CD4-positive, alpha-beta T cell treated with Interferon alpha-2 for 1 hour (primary cell): ENCODE data around the gene SERTM2.
A peak's percentile ranks its signal among the peaks of the same experiment; 100 is the strongest.
"Not testable (repeated sequence)": the region's sequence is repeated elsewhere in the genome, so short reads cannot be mapped to it uniquely, and the experiment has no call there.

Source experiments
- DNase-seq, 2 donors: peaks; one replicate each; pipeline ENCODE4 v3.0.0-alpha.2; 2020 to 2022

The SERTM2 gene

GRCh38 chrX:111511477-111511876 lies at the start of gene SERTM2:
TSS of gene SERTM2 (plus strand) at chrX:111511645. CDS start at chrX:111518858, 7,213 bp downstream.
- peak in 1 of 2 donors; percentile 2 for DNase-seq

DNA sequence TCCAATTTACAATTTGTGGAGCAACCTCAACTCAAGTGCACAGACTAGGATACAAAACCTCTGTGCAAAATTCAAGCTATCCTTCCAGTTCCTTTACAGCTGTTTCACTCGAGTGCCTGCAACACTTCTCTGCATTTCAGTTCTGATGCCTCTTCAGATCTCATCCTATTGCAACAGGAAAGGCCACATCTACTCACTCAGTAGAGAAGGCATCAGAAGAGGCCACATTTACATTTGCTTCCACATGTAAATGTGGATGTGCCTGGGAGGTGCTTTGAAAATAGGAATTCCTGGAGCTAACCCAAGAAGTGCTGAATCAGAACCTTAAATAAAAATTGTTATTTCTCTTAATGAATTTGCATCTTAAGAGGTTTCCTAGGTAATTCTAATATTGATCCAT lies 45.8 kb upstream of the SERTM2 start:
- DNase-seq, result no peak

DNA sequence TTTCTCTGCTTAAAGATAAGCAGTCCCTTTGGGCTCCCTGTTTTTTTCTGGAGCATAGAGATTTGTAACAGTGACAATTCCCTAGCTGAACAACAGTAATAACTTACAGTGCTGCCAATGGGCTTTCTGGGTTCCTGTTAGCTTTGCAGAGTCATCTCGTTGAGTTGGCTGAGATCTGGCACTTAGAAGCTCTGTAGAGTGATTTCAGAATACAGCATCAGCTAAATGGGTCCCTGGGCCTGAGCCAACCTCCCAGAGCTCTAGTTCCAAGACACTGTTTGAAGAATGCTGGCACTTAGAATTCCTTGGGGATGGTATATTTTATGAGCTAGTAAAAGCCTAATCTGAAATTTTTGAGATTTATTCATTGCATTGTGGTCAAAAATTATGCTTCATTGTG lies 43.5 kb upstream of the SERTM2 start:
- no peak for DNase-seq

DNA sequence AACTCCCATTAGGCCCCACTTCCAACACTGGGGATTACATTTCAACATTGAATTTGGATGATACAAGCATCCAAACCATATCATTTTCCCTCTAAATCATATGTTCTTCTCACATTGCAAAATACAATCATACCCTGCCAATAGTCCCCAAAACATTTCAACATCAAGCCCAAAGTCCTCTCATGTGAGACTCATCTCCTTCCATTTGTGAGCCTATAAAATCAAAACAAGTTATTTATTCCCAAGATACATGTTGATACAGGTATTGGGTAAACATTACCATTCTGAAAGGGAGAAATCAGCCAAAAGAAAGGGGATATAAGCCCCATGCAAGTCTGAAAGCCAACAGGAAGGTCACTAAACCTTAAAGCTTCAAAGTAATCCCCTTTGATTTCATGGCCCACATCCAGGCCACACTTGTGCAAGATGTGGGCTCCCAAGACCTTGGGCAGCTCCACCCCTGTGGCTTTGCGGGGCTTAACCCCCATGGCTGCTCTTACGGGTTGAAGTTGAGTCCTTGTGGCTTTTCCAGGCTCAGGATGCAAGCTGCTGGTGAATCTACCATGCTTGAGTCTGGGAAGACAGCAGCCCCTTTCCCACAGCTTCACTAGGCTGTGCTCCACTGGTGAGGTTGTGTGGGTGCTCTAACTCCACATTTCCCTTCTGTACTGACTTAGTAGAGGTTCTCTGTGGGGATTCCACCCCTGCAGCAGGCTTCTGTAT lies 40.6 kb upstream of the SERTM2 start:
- DNase-seq, result no peak

DNA sequence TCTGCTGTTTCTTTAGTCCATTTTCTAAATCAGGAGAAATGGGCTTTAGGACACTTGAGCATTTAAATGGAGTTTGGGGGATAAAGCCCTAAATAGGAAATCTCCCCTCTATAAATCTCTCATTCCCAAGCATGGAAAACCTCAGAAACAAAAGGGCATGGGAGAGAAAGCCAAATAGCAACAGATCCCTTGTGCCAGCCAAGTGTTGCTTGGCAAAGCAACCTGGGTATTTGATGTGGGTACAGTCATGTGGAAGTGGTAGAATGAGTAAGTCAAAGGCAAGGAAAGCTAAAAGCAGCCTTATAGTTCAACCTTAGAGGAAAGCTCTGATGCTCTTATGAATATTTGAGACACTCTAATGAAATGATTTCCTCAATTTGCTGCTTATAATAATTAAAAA lies 29.5 kb upstream of the SERTM2 start:
- no peak for DNase-seq

- DNase-seq, result no peak
Measured at GRCh38 chrX:111483135-111483534, 28.3 kb upstream of the SERTM2 start.

- no peak for DNase-seq
Measured at GRCh38 chrX:111483881-111484280, 27.6 kb upstream of the SERTM2 start.

- DNase-seq, result no peak
Measured at GRCh38 chrX:111490688-111491087, 20.8 kb upstream of the SERTM2 start.

DNA sequence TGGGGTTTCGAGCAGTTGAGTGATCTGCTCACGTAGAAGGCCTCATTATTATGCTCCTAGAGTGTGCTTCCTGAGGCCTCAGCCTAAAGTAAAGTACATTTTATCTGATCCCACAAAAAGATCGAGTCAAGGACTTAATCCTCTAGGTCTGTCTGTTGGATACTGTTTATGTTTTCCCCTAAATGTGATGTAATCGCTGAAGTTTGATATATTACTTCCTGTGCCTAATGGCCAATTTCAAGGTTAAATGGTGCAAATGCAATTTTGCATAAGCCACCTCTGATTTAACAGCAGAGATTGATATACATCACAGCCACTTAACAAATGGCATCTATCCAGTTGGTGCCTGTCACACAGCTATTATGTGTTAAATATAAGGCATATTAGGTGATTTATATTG lies 19.4 kb upstream of the SERTM2 start:
- no peak for DNase-seq

- no peak for DNase-seq
Measured at GRCh38 chrX:111498538-111499103, 12.8 kb upstream of the SERTM2 start.

- no peak for DNase-seq
Measured at GRCh38 chrX:111503485-111503993, 7.9 kb upstream of the SERTM2 start.

- peak in 1 of 2 donors; percentile 0 for DNase-seq
Measured at GRCh38 chrX:111504941-111505340, 6.5 kb upstream of the SERTM2 start.

DNA sequence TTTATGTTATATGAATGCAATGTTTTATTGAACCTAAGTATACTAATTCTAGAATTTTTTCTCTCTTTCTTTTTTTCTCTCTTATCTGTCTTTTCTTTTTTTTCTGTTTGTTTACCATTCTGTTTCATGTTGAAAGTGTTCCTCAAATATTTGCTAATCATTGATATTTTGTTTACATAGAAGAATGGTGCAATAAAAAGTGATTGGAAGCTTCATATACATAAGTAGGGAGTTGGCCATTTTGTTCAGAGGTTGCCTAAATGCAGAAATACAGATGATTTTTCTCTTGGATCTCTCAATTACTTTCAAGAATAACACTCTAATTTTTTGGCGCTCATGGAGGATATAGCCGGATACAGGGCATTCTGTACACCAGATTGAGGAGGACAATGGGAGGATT lies 5.7 kb upstream of the SERTM2 start:
- no peak for DNase-seq

- DNase-seq, result no peak
Measured at GRCh38 chrX:111506826-111507225, 4.6 kb upstream of the SERTM2 start.

DNA sequence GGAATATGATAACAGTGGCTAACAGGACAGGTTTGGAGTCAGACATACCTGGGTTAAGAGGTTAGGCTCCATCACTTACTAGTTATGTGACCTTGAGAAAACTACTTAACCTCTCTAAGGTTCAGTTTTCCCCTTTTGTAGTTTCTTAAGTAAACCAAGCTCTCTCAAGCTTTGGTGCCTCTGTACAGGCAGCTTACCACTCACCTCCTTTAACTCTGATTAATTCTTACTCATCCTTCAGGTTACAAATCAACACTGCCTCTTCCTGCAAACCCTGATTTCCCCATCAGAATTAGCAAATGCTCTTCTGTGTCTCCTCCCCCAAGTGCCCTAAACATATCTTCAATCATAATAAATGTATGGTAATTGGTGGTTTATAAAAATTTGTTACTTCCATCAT lies 3.5 kb upstream of the SERTM2 start:
- DNase-seq, result no peak

DNA sequence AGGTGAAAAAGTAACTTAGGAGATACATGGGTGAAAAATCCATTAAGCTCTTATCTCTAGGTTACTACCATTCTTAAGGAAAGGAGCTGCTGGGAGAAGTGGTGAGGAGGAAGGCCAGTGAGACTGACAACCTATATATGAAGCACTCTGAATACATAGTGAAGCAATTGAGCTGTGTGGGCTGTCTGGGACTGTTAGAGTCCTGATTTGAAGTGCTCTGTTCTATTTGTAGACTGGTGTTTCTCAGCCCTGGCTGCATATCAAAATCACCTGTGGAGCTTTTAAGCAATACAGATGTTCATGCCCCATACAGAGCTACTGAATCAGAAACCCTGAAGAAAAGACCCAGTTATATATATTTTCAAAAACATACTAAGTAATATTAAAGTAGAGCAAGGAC lies 3.9 kb downstream of the SERTM2 start:
- DNase-seq, result no peak

GRCh38 chrX:111518667-111519066 lies 7.2 kb downstream of the SERTM2 start:
- no peak for DNase-seq

DNA sequence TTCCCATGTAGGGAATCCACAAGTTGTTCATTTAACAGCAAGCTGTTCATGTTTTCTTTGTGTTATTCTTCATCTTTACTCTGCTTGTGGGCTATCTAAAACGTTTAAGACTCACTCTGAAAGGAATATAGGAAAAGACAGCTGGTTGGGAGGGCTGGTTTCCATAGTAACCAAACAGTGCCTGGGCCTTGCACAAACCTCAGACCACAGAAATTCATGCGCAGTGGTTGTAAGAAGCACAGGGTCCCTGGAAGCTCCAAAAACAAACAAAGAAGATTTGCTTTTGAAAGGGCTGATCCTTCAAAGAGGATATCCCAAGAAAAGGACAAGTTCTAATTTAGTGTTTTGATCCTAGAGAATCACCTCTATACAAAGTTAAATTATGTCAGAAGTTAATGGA lies 7.8 kb downstream of the SERTM2 start:
- DNase-seq, result no peak

DNA sequence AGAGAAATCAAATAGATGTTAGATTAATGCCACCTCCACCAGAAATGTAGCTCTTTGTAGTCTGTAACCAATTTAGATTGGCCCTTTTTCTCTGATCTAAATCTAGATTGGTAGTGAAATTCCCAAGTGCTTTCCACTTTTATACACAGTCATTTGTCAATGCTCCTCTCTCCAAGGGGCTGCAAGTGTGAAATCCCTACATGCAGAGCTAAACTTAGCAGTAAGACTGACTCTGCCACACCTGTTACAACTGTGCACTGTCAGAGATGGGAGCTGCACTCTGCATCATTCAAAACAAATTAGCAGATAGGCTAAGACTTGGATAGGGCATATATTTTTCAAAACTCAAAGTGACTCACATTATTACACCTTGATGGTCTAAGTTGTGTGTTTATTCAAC lies 9.1 kb downstream of the SERTM2 start:
- no peak for DNase-seq

- DNase-seq, result no peak
Measured at GRCh38 chrX:111521169-111521568, 9.7 kb downstream of the SERTM2 start.

DNA sequence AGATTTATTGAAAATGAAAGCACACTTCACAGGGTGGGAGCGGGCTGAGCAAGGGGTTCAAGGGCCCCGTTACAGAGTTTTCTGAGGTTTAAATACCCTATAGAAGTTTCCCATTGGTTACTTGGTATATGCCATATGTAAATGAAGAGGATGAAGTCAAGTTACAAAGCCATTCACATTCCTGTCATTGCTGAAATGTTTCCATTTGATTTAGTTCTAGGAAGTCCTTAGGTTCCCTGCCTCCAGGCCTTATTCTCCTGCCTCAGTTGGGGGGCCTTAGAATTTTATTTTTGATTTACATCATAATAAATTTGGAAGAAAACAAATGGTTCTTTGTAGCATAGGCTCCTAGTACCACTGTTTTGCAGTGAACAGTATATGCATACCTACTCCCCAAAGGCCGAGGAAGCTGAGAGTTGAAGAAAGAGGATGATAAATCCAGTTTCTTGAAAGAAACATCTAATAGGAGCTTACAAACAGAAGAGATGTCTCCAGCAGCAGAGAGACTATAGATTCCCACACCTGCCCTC lies 31.8 kb downstream of the SERTM2 start:
- DNase-seq, result no peak

GRCh38 chrX:111549235-111549634 lies 37.8 kb downstream of the SERTM2 start:
- not testable (repeated sequence) for DNase-seq

GRCh38 chrX:111555406-111555958 lies 44.0 kb downstream of the SERTM2 start:
- no peak for DNase-seq

DNA sequence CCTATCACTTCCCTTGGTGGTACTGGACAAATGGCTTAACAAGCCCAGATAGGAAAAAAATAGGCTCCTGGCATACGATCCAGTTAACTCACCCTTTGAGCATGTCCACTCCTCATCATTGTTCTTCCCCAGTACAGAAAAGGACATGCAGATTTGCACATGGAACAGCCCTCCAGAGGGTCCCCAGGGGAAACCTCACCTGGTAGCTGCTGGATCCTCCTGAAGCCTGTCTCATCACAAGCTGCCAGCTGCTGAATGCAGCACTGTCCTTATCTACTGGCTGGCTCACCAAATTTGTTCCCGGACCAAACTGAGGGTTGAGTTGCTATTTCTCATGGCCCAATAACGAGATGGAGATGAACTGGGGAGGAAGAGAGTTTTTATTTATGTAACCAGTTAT lies 49.4 kb downstream of the SERTM2 start:
- DNase-seq, result no peak
